Osteocyte (in vitro differentiated cells): ENCODE results near the gene EHMT1. TPM values are rescaled to one million over a fixed set of nuclear protein-coding genes. Genes with fewer than 3 reads are reported as not detected.

Experiments
- DNase-seq: peaks from one replicate; pipeline ENCODE4 v3.0.0; 2021; ENCODE audit warnings: mixed read lengths; ENCODE audit not compliant: unreplicated experiment; ENCODE audit errors: extremely low spot score
- H3K27ac Mint-ChIP-seq: one replicate; pipeline ENCODE4 v1.8.0; 2021; ENCODE audit warnings: mild to moderate bottlenecking, mixed read lengths; ENCODE audit not compliant: unreplicated experiment
- H3K27me3 Mint-ChIP-seq: one replicate; pipeline ENCODE4 v1.8.0; 2021; ENCODE audit warnings: mixed read lengths; ENCODE audit not compliant: unreplicated experiment
- H3K36me3 Mint-ChIP-seq: one replicate; pipeline ENCODE4 v1.8.0; 2021; ENCODE audit warnings: mixed read lengths; ENCODE audit not compliant: unreplicated experiment
- H3K4me1 Mint-ChIP-seq: one replicate; pipeline ENCODE4 v1.8.0; 2021; ENCODE audit warnings: mixed read lengths; ENCODE audit not compliant: unreplicated experiment
- H3K4me3 Mint-ChIP-seq: one replicate; pipeline ENCODE4 v1.8.0; 2021; ENCODE audit warnings: mild to moderate bottlenecking, moderate library complexity, mixed read lengths; ENCODE audit not compliant: unreplicated experiment
- H3K9me3 Mint-ChIP-seq: one replicate; pipeline ENCODE4 v1.8.0; 2021; ENCODE audit warnings: mixed read lengths; ENCODE audit not compliant: unreplicated experiment
- long read RNA-seq: library from polyadenylated mRNA; unstranded; transcript quantifications from one replicate; pipeline ENCODE4 v2.0.0, GENCODE V29; 2021
- total RNA-seq: library from RNA; stranded (reverse); gene quantifications from 2 replicates; pipeline ENCODE4 v1.2.1, GENCODE V29; 2021
- TF ChIP-seq, protein P1 (sequence below): fragments of 200-600 bp; sonication (generic); IDR thresholded peaks from 2 replicates; pipeline ENCODE4 v1.5.0; 2021; ENCODE audit warnings: antibody characterized with exemption, mild to moderate bottlenecking, moderate library complexity

Gene EHMT1
- total RNA-seq = 88.6 and 93.3 TPM in 2 replicates
- long read RNA-seq, partial matches to known transcripts = 7 of 17 reads
- long read RNA-seq, other reads (novel, unspliced or antisense) = 10 of 17 reads

- peak within 1 kb of the TSS; percentile 86 for H3K4me3 Mint-ChIP-seq
- peak within 1 kb of the TSS; percentile 94 for H3K27ac Mint-ChIP-seq
- TF ChIP-seq, protein P1, sequence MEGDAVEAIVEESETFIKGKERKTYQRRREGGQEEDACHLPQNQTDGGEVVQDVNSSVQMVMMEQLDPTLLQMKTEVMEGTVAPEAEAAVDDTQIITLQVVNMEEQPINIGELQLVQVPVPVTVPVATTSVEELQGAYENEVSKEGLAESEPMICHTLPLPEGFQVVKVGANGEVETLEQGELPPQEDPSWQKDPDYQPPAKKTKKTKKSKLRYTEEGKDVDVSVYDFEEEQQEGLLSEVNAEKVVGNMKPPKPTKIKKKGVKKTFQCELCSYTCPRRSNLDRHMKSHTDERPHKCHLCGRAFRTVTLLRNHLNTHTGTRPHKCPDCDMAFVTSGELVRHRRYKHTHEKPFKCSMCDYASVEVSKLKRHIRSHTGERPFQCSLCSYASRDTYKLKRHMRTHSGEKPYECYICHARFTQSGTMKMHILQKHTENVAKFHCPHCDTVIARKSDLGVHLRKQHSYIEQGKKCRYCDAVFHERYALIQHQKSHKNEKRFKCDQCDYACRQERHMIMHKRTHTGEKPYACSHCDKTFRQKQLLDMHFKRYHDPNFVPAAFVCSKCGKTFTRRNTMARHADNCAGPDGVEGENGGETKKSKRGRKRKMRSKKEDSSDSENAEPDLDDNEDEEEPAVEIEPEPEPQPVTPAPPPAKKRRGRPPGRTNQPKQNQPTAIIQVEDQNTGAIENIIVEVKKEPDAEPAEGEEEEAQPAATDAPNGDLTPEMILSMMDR = no peak
- H3K4me1 Mint-ChIP-seq = peaks cover 41% of the 10 kb centered on the region
- peaks cover 3% of the 10 kb centered on the region for H3K36me3 Mint-ChIP-seq
- no peaks in the 10 kb centered on the region for H3K9me3 Mint-ChIP-seq
- H3K27me3 Mint-ChIP-seq = no peaks in the 10 kb centered on the region
- peak; percentile 98 for DNase-seq
These were observed at the start of gene EHMT1 for GRCh38 chr9:137618105-137619067. Gene EHMT1 (plus strand): TSS chr9:137619005. CDS start chr9:137619029, 24 bp downstream.

DNA sequence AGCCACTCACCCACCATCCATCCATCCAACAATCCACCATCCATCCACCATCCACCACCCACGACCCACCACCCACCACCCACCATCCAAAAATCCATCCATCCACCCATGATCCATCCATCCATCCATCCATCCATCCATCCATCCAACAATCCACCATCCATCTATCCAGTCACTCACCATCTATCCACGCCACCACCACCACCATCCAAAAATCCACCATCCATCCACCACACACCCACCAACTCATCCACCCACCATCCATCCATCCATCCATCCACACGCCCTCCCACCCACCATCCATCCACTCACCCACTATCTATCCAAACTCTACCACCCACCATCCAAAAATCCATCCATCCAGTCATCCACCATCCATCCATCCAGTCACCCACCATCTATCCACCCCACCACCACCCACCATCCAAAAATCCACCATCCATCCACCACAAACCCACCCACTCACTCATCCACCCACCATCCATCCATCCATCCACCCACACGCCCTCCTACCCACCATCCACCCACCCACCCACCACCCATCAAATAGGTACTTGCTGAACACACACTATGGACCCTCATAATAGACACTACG is 49.1 kb upstream of the EHMT1 start:
- no peak for DNase-seq
- Mint-ChIP-seq H3K36me3 (peaks cover 28% of the 10 kb centered on the region), H3K27me3 (no peaks in the 10 kb centered on the region), H3K27ac (no peak overlapping the region), H3K9me3 (no peaks in the 10 kb centered on the region), H3K4me3 (no peak overlapping the region), H3K4me1 (no peaks in the 10 kb centered on the region)
- TF ChIP-seq, protein P1 = no peak

- Mint-ChIP-seq H3K4me3 (no peak overlapping the region), H3K36me3 (peaks cover 33% of the 10 kb centered on the region), H3K27me3 (no peaks in the 10 kb centered on the region), H3K27ac (no peak overlapping the region), H3K4me1 (peaks cover 3% of the 10 kb centered on the region), H3K9me3 (no peaks in the 10 kb centered on the region)
- TF ChIP-seq, protein P1 = no peak
- DNase-seq = no peak
These were observed 48.2 kb upstream of the EHMT1 start for GRCh38 chr9:137570566-137570965.

GRCh38 chr9:137574192-137574591 is 44.6 kb upstream of the EHMT1 start:
- no peak overlapping the region for H3K4me3 Mint-ChIP-seq
- H3K36me3 Mint-ChIP-seq = peaks cover 32% of the 10 kb centered on the region

More at GRCh38 chr9:137574192-137574591, 44.6 kb upstream of the EHMT1 start:
- Mint-ChIP-seq H3K27me3 (no peaks in the 10 kb centered on the region), H3K27ac (no peak overlapping the region), H3K9me3 (no peaks in the 10 kb centered on the region), H3K4me1 (peaks cover 22% of the 10 kb centered on the region)
- DNase-seq = no peak
- TF ChIP-seq, protein P1 = no peak
